GM18519 (cell line): Measurements from ENCODE around the gene CADM1.

ENCODE experiments used
- ATAC-seq: cut with Tn5 transposase; IDR thresholded peaks from one replicate; pipeline ENCODE4 v1.9.1; 2021; ENCODE audit warnings: mild to moderate bottlenecking, moderate library complexity; ENCODE audit not compliant: unreplicated experiment, low FRiP score

The CADM1 gene

GRCh38 chr11:115518983-115519628 is 14.9 kb upstream of the CADM1 start:
- ATAC-seq = no peak

- no peak for ATAC-seq
These were observed 11.6 kb upstream of the CADM1 start for GRCh38 chr11:115515647-115516395.

GRCh38 chr11:115506954-115507675 is 2.9 kb upstream of the CADM1 start:
- no peak for ATAC-seq

- ATAC-seq = no peak
These were observed 960 bp upstream of the CADM1 start for GRCh38 chr11:115505175-115505574.

- ATAC-seq = no peak
These were observed 334 bp downstream of the CADM1 start for GRCh38 chr11:115503886-115504275.

- ATAC-seq = no peak
These were observed 931 bp downstream of the CADM1 start for GRCh38 chr11:115503083-115503885.

GRCh38 chr11:115502636-115503082 is 1.6 kb downstream of the CADM1 start:
- ATAC-seq = no peak

- no peak for ATAC-seq
These were observed 2.2 kb downstream of the CADM1 start for GRCh38 chr11:115501893-115502589.

GRCh38 chr11:115501502-115501892 is 2.7 kb downstream of the CADM1 start:
- no peak for ATAC-seq

GRCh38 chr11:115500547-115501501 is 3.4 kb downstream of the CADM1 start:
- ATAC-seq = no peak

GRCh38 chr11:115499891-115500290 is 4.3 kb downstream of the CADM1 start:
- ATAC-seq = no peak

- no peak for ATAC-seq
These were observed 4.9 kb downstream of the CADM1 start for GRCh38 chr11:115499241-115499799.

GRCh38 chr11:115498354-115498753 is 5.9 kb downstream of the CADM1 start:
- ATAC-seq = no peak

- ATAC-seq = peak; percentile 54
These were observed 6.9 kb downstream of the CADM1 start for GRCh38 chr11:115497303-115497702.

- no peak for ATAC-seq
These were observed 7.3 kb downstream of the CADM1 start for GRCh38 chr11:115496892-115497291.

- no peak for ATAC-seq
These were observed 10.3 kb downstream of the CADM1 start for GRCh38 chr11:115493905-115494304.

- no peak for ATAC-seq
These were observed 10.7 kb downstream of the CADM1 start for GRCh38 chr11:115493488-115493887.

GRCh38 chr11:115489466-115489865 is 14.7 kb downstream of the CADM1 start:
- no peak for ATAC-seq

- no peak for ATAC-seq
These were observed 15.3 kb downstream of the CADM1 start for GRCh38 chr11:115488945-115489344.
